Osteoblast (primary cell): Measurements from ENCODE around the gene INA. TPM values are rescaled to one million over a fixed set of nuclear protein-coding genes. Genes with fewer than 3 reads are reported as not detected.
A peak's percentile ranks its signal among the peaks of the same experiment; 100 is the strongest.

Experiments
- DNase-seq: peaks from one replicate; pipeline ENCODE4 v3.0.0; 2011; ENCODE audit warnings: low spot score, mixed read lengths; ENCODE audit not compliant: insufficient read length; ENCODE audit errors: missing footprints
- H2AFZ ChIP-seq: 2 replicates; pipeline ENCODE4 v1.6.0; 2011; ENCODE audit warnings: mild to moderate bottlenecking, low read length
- H3K27ac ChIP-seq: 2 replicates; pipeline ENCODE4 v1.5.1; 2011; ENCODE audit warnings: mild to moderate bottlenecking, low read depth, low read length, moderate library complexity
- H3K27me3 ChIP-seq: 2 replicates; pipeline ENCODE4 v1.6.0; 2012; ENCODE audit warnings: mild to moderate bottlenecking, control low read depth, inconsistent platforms, low read length, moderate library complexity; ENCODE audit not compliant: insufficient read depth
- H3K36me3 ChIP-seq: 2 replicates; pipeline ENCODE4 v1.5.1; 2011; ENCODE audit warnings: mild to moderate bottlenecking, low read length, control low read depth, moderate library complexity; ENCODE audit not compliant: insufficient read depth
- H3K4me1 ChIP-seq: 2 replicates; pipeline ENCODE4 v1.5.1; 2011; ENCODE audit warnings: mild to moderate bottlenecking, low read length, control low read depth, moderate library complexity; ENCODE audit not compliant: insufficient read depth
- H3K4me2 ChIP-seq: 2 replicates; pipeline ENCODE4 v1.6.0; 2011; ENCODE audit warnings: mild to moderate bottlenecking, low read length; ENCODE audit not compliant: insufficient read depth
- H3K4me3 ChIP-seq: fragments of 200-600 bp; sonication (generic); 3 replicates; pipeline ENCODE4 v1.5.1; 2012; ENCODE audit warnings: mild to moderate bottlenecking, low read length, inconsistent platforms; ENCODE audit not compliant: insufficient read depth
- H3K79me2 ChIP-seq: 2 replicates; pipeline ENCODE4 v1.6.0; 2012; ENCODE audit warnings: mild to moderate bottlenecking, low read length, control low read depth, inconsistent platforms; ENCODE audit not compliant: insufficient read depth
- H3K9me3 ChIP-seq: 2 replicates; pipeline ENCODE4 v1.5.1; 2011; ENCODE audit warnings: low read depth, low read length, control low read depth
- H4K20me1 ChIP-seq: 2 replicates; pipeline ENCODE4 v1.6.0; 2012; ENCODE audit warnings: mild to moderate bottlenecking, low read length, control low read depth; ENCODE audit not compliant: insufficient read depth
- total RNA-seq: library from RNA; depleted of rRNA; stranded (reverse); fragments of >200 nt; gene quantifications from 2 replicates; pipeline ENCODE4 v1.2.3, GENCODE V29; 2012
- TF ChIP-seq, protein P1 (sequence below): IDR thresholded peaks from 2 replicates; pipeline ENCODE4 v1.5.1; 2011; ENCODE audit warnings: mild to moderate bottlenecking, low read depth, low read length, moderate library complexity; ENCODE audit errors: extremely low read depth

INA gene
- total RNA-seq, 1 donor, result 0.36 TPM

DNA sequence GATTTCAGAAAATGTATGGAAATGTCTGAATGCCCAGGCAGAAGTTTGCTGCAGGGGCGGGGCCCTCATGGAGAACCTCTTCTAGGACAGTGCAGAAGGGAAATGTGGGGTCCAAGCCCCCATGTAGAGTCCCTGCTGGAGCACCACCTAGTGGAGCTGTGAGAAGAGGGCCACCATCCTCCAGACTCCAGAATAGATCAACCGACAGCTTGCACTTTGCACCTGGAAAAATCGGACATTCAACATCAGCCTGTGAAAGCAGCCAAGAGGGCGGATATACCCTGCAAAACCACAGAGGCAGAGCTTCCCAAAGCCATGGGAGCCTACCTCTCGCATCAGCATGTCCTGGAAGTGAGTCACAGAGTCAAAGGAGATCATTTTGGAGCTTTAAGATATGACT is 16.9 kb upstream of the INA start:
- no peak overlapping the region for H3K4me2 ChIP-seq

DNA sequence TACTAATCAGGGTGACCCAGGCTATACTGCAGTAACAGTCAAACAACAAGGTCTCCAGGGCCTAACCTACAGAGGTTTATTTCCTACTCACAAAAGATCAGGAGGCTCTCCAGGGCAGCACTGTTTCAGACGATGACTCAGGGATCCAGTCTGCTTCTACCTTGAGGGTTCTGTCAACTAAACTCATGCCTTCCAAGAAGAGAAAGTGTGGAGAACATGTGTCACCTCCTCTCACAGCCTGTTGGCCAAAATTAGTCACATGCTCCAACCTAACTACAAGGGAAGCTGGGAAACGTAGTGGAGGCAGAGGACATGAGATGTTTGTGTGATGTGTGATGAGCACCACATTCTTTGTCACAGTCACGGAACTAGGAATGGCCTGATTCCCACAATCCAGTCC is 14.7 kb upstream of the INA start:
- H3K27me3 ChIP-seq, result peaks cover 28% of the 10 kb centered on the region
- H3K27ac ChIP-seq, result no peak overlapping the region
- H2AFZ ChIP-seq, result no peak overlapping the region
- H3K79me2 ChIP-seq, result no peaks in the 10 kb centered on the region
- no peaks in the 10 kb centered on the region for H3K9me3 ChIP-seq
- DNase-seq, result no peak
- H3K4me1 ChIP-seq, result no peaks in the 10 kb centered on the region
- H3K36me3 ChIP-seq, result no peaks in the 10 kb centered on the region
- H3K4me3 ChIP-seq, result no peak overlapping the region
- TF ChIP-seq, protein P1, sequence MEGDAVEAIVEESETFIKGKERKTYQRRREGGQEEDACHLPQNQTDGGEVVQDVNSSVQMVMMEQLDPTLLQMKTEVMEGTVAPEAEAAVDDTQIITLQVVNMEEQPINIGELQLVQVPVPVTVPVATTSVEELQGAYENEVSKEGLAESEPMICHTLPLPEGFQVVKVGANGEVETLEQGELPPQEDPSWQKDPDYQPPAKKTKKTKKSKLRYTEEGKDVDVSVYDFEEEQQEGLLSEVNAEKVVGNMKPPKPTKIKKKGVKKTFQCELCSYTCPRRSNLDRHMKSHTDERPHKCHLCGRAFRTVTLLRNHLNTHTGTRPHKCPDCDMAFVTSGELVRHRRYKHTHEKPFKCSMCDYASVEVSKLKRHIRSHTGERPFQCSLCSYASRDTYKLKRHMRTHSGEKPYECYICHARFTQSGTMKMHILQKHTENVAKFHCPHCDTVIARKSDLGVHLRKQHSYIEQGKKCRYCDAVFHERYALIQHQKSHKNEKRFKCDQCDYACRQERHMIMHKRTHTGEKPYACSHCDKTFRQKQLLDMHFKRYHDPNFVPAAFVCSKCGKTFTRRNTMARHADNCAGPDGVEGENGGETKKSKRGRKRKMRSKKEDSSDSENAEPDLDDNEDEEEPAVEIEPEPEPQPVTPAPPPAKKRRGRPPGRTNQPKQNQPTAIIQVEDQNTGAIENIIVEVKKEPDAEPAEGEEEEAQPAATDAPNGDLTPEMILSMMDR, result no peak
- no peak overlapping the region for H3K4me2 ChIP-seq
- H4K20me1 ChIP-seq, result no peaks in the 10 kb centered on the region

More for the DNA sequence above, 16.9 kb upstream of the INA start:
- Histone ChIP-seq H3K36me3 (no peaks in the 10 kb centered on the region), H2AFZ (no peak overlapping the region), H3K79me2 (no peaks in the 10 kb centered on the region), H3K4me3 (no peak overlapping the region), H3K4me1 (no peaks in the 10 kb centered on the region), H3K27me3 (peaks cover 16% of the 10 kb centered on the region), H4K20me1 (no peaks in the 10 kb centered on the region), H3K27ac (no peak overlapping the region), H3K9me3 (no peaks in the 10 kb centered on the region)
- TF ChIP-seq, protein P1, result no peak
- no peak for DNase-seq

DNA sequence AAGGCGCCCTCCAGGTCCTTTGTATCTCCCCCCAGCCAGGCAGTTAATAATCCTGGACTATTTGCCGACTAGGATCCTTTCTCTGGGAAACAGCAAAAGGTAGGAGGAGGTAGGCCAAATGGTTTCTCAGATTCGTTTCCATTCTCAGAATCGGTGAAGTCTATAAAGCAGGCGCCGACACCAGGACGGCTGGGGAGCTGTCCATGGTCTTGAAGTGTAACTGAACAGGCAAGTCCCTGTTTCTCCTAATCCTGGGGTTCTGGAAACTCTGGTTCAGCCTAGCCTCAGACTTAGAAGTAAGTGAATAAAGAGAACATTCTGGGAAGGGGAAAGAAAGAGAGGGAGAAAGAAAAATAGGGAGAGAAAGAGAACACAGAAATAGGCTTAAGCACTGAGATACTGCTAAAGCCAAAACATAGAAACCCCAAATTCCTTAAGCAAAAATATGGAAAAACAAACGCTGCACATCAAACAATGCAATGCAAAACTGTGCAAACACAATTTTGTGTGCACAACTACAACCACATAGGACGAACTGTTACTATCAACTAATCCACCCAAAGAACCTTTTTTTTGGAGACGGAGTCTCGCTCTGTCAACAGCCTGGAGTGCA is 11.1 kb upstream of the INA start:
- no peaks in the 10 kb centered on the region for H3K79me2 ChIP-seq
- no peaks in the 10 kb centered on the region for H3K36me3 ChIP-seq
- H3K4me3 ChIP-seq, result no peak overlapping the region
- H3K4me1 ChIP-seq, result no peaks in the 10 kb centered on the region
- no peaks in the 10 kb centered on the region for H4K20me1 ChIP-seq
- DNase-seq, result peak; percentile 85
- H3K4me2 ChIP-seq, result no peak overlapping the region
- H3K27ac ChIP-seq, result no peak overlapping the region
- H3K27me3 ChIP-seq, result peaks cover 43% of the 10 kb centered on the region
- H2AFZ ChIP-seq, result no peak overlapping the region
- TF ChIP-seq, protein P1, result no peak
- no peaks in the 10 kb centered on the region for H3K9me3 ChIP-seq

DNA sequence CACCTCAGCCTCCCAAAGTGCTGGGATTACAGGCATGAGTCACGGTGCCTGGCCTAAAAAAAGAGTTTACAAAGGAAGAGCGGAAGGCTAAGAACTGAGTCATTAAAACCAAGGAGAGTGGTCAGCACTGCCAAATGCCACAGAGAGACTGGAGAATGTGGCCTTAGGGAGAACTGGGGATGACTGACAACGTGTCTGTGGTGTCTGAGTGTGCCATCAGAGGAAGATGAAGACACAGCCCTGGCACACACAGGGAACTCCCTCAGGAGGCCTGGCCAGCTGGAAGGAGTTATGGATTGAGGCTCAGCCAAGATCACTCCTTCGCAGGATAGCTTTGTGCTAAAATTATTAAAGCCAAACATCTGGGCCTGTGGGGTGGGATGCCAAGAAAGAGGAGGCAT is 3.9 kb upstream of the INA start:
- Histone ChIP-seq H2AFZ (no peak overlapping the region), H3K79me2 (no peaks in the 10 kb centered on the region), H3K9me3 (no peaks in the 10 kb centered on the region), H3K4me1 (peaks cover 8% of the 10 kb centered on the region), H3K36me3 (no peaks in the 10 kb centered on the region), H3K4me2 (peak overlapping the region; percentile 35), H3K4me3 (no peak overlapping the region), H3K27ac (peak overlapping the region; percentile 29), H3K27me3 (peaks cover 46% of the 10 kb centered on the region), H4K20me1 (no peaks in the 10 kb centered on the region)
- TF ChIP-seq, protein P1, result no peak
- peak; percentile 99 for DNase-seq
